ENCODE data around the gene CUL4A.
"Not testable (repeated sequence)": the region's sequence is repeated elsewhere in the genome, so short reads cannot be mapped to it uniquely, and the experiment has no call there.

CUL4A gene

GRCh38 chr13:113209336-113209758 lies at the start of gene CUL4A:
CUL4A (plus strand) TSS chr13:113209613; CDS start chr13:113209628, 15 bp downstream.
- DNase-seq (ENCODE audit: low read depth, low spot score), result no peak

- DNase-seq (ENCODE audit: low read depth, low spot score), result no peak
These were observed 49.7 kb upstream of the CUL4A start for GRCh38 chr13:113159701-113160100.

- no peak for DNase-seq (ENCODE audit: low read depth, low spot score)
These were observed 48.4 kb upstream of the CUL4A start for GRCh38 chr13:113160983-113161382.

- no peak for DNase-seq (ENCODE audit: low read depth, low spot score)
These were observed 48.0 kb upstream of the CUL4A start for GRCh38 chr13:113161433-113161832.

- not testable (repeated sequence) for DNase-seq (ENCODE audit: low read depth, low spot score)
These were observed 47.4 kb upstream of the CUL4A start for GRCh38 chr13:113161975-113162374.

GRCh38 chr13:113162783-113163685 lies 46.4 kb upstream of the CUL4A start:
- no peak for DNase-seq (ENCODE audit: low read depth, low spot score)

DNA sequence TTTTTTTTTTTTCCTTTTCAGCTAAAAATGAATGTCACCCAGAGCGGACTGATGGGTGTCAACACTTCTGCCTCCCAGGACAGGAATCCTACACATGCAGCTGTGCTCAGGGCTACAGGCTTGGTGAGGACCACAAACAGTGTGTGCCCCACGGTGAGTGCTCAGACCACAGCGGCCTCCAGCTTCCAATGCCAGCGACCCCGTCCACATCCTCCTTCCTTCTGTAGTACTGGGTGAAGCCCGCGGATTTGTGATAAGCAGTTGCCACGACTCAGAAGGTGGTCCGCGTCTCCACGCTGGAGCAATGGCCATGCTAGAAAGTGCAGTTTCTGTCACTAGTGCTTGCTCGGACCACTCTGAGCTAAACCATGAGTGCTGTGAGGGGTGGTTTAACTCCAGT lies 44.9 kb upstream of the CUL4A start:
- no peak for DNase-seq (ENCODE audit: low read depth, low spot score)

DNA sequence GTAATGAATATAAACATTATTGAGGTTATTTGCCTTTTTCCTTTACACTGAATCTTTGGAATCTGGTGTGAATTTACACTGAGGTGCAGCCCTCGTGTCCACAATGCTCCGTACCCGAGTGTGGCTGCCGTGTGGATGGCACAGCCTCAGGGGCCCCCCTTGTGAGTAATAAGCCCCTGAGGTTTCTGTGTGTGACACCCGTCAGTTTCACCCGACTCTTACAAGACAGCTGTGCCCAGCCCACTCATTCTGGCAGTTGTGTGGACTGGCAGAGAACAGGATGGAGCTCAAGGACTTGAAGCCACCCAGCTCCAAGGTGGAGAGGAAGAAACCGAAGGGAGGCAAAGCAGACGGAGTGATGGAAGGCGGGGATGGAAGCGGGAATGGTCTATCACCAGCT lies 43.1 kb upstream of the CUL4A start:
- no peak for DNase-seq (ENCODE audit: low read depth, low spot score)

DNA sequence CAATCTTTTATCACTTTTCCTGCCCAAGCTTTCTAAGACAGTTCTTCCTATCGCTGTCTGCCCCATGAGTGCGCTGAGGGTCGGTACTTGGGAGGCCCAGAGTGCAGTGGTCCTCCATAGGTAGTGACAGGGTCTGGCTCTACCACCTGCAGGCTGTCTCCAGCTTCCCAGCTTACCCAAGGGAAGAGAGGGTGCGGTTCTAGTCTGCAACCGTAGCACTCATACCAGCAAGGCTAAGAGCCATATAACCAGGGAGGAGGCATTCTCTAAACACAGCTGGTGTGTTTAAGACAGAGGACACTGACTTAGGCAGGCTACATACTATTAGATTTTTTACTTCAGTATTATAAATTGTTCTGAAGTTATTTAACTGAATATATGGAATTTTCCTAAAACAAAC lies 42.7 kb upstream of the CUL4A start:
- no peak for DNase-seq (ENCODE audit: low read depth, low spot score)

GRCh38 chr13:113167155-113167554 lies 42.3 kb upstream of the CUL4A start:
- no peak for DNase-seq (ENCODE audit: low read depth, low spot score)

- no peak for DNase-seq (ENCODE audit: low read depth, low spot score)
These were observed 41.8 kb upstream of the CUL4A start for GRCh38 chr13:113167575-113167974.

GRCh38 chr13:113168211-113168610 lies 41.2 kb upstream of the CUL4A start:
- no peak for DNase-seq (ENCODE audit: low read depth, low spot score)

DNA sequence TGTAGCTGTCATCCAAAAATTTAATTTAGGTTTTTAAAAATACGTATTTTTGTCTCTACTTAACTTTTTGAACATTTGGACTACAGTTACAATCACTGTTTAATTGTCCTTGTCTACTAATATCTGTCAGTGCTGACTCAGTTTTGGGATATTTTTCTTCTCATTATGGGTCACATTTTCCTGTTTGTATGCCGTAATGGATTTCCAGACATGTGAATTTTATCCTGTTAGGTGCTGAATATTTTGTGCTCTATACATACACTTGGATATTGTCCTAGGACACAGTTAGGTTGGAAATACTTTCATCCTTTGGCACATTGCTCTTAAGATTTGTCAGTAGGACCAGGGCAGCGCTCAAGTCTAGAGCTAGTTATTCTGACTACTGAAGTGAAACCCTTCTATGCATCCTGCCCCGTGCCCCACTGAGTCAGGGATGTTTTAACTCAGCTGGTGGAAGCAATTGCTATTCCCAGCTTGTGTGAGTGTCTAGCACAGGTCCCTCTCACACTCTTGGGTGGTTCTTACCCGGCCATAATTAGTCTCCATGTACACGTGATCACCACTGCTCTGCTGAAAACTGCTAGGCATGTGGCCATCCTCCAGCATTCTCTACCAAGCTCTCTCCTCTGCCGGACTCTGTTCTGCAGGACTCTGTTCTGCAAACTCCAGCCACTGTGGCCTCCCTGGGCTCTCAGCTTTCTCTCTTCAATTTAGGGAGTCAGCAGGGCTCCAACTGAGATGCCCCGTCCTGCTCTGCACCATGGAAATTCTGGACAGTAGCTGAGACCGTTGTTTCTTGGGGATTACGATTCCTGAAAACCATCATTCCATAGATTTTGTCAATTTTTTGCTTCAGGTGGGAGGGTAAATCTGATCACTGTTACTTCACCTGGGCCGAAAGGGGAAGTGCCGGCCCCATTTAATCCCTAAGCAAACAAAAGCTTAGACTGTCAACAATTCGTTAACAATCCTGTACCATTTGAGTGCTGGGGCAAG lies 39.8 kb upstream of the CUL4A start:
- no peak for DNase-seq (ENCODE audit: low read depth, low spot score)

DNA sequence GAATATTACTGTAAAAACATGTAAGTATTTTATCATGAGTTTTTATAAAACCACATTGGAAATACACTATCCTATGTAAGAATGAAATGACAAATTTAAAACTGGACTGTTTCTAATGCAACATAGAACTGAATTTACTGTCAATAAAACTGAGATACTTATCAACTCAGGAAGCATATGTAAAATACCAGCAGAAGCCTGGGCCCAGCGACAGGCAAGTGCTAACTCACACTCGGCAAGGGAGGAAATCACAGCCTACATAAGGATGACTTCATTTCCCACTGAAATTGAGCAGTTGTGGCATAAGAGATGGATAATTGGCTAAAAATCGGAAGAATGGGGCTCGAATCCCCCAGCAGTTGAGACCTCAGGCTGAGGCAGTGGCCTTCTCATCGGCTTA lies 38.9 kb upstream of the CUL4A start:
- DNase-seq (ENCODE audit: low read depth, low spot score), result no peak

- DNase-seq (ENCODE audit: low read depth, low spot score), result no peak
These were observed 37.9 kb upstream of the CUL4A start for GRCh38 chr13:113171250-113172125.

- no peak for DNase-seq (ENCODE audit: low read depth, low spot score)
These were observed 36.9 kb upstream of the CUL4A start for GRCh38 chr13:113172419-113172926.

DNA sequence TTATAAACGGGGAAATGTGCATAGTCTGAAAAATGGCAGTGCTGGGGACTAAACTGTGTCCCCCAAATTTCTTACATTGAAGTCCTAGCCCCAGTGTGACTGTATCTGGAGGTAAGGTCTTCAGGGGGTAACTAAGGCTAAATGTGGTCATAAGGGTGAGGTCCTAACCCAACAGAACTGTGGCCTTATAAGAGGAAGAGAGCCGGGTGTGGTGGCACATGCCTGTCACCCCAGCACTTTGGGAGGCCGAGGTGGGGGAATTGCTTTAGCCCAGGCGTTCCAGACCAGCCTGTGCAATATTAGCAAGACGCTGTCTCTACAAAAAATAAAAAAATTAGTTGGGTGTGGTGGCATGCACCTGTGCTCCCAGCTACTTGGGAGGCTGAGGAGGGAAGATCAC lies 33.1 kb upstream of the CUL4A start:
- no peak for DNase-seq (ENCODE audit: low read depth, low spot score)

GRCh38 chr13:113176822-113177221 lies 32.6 kb upstream of the CUL4A start:
- DNase-seq (ENCODE audit: low read depth, low spot score), result no peak

DNA sequence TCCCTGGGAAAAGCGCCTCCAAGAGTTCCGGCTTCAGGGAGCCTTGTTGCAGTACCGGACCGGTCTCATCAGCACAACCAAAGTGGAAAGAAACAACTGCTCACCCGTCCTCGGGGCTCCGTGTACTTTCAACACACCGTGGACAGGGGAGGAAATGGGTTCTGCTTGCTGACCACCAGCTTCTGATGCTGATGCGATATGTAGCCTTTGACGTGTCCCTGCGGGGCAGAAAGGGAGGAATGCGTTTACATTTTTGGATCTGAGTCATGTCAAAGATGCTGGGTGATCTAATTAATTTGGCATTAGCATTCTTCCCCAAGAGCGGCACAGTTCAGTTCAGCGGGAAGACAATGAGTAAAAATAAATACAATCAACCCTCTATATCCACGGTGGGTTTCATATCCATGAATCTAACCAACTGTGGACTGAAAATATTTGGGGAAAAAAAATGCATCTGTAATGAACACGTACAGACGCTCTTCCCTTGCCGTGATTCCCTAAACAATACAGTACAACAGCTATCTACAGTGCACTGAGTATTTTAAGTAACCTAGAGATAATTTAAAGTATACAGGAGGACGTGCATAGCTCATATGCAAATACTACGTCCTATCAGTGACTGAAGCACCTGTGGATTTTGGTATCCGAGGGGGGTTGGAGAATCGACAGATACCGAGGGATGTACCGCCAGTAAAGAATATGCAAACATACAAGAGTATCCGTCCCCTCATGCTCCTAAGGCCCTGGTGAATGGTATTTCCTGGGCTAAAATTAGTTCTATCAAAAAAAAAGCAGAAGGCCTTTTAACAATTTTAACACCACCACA lies 31.1 kb upstream of the CUL4A start:
- DNase-seq (ENCODE audit: low read depth, low spot score), result peak; percentile 41

DNA sequence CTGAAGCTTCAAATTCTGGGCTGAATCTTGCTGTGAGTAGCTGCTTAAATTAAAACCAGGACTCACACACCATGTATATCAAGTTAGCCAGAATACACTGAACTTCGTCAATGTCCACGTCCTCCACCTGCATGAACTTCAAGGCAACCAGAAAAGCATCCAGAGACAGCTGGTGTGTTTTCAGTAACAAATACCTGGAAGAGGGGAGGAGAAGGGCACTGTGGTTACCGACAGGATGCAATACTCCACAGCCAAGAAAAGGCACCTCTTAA lies 30.6 kb upstream of the CUL4A start:
- DNase-seq (ENCODE audit: low read depth, low spot score), result no peak

Data from brain pericyte (primary cell).